ENCODE results near the gene EFCAB5.

DNA sequence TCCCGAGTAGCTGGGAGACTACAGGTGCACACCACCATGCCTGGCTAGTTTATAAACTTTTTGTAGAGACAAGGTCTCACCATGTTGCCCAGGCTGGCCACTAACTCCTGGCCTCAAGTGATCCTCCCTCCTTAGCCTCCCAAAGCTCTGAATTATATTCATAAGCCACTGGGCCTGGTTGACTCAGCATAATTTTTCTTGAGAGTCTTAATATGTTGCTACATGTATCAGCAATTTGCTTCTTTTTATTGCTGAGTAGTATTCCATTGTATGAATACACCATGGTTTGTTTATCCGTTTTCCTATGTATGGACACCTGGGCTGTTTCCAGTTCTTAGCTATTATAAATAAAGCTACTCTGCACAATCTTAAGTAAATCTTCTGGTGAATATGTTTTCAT is 132.8 kb downstream of the EFCAB5 start:
- TF ChIP-seq, protein P1, sequence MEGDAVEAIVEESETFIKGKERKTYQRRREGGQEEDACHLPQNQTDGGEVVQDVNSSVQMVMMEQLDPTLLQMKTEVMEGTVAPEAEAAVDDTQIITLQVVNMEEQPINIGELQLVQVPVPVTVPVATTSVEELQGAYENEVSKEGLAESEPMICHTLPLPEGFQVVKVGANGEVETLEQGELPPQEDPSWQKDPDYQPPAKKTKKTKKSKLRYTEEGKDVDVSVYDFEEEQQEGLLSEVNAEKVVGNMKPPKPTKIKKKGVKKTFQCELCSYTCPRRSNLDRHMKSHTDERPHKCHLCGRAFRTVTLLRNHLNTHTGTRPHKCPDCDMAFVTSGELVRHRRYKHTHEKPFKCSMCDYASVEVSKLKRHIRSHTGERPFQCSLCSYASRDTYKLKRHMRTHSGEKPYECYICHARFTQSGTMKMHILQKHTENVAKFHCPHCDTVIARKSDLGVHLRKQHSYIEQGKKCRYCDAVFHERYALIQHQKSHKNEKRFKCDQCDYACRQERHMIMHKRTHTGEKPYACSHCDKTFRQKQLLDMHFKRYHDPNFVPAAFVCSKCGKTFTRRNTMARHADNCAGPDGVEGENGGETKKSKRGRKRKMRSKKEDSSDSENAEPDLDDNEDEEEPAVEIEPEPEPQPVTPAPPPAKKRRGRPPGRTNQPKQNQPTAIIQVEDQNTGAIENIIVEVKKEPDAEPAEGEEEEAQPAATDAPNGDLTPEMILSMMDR (IDR thresholded peaks at IDR 0.05; ENCODE audit: low read depth, low read length, missing input control), result no peak
- TF ChIP-seq NR2F2 (IDR thresholded peaks at IDR 0.05), result no peak
- TF ChIP-seq, protein P2, sequence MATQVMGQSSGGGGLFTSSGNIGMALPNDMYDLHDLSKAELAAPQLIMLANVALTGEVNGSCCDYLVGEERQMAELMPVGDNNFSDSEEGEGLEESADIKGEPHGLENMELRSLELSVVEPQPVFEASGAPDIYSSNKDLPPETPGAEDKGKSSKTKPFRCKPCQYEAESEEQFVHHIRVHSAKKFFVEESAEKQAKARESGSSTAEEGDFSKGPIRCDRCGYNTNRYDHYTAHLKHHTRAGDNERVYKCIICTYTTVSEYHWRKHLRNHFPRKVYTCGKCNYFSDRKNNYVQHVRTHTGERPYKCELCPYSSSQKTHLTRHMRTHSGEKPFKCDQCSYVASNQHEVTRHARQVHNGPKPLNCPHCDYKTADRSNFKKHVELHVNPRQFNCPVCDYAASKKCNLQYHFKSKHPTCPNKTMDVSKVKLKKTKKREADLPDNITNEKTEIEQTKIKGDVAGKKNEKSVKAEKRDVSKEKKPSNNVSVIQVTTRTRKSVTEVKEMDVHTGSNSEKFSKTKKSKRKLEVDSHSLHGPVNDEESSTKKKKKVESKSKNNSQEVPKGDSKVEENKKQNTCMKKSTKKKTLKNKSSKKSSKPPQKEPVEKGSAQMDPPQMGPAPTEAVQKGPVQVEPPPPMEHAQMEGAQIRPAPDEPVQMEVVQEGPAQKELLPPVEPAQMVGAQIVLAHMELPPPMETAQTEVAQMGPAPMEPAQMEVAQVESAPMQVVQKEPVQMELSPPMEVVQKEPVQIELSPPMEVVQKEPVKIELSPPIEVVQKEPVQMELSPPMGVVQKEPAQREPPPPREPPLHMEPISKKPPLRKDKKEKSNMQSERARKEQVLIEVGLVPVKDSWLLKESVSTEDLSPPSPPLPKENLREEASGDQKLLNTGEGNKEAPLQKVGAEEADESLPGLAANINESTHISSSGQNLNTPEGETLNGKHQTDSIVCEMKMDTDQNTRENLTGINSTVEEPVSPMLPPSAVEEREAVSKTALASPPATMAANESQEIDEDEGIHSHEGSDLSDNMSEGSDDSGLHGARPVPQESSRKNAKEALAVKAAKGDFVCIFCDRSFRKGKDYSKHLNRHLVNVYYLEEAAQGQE (IDR thresholded peaks at IDR 0.05), result no peak
- TF ChIP-seq FOXA1 (IDR thresholded peaks at IDR 0.05), result no peak
- TF ChIP-seq JUND (IDR thresholded peaks at IDR 0.05), result no peak
- TF ChIP-seq EGR1 (IDR thresholded peaks at IDR 0.05; ENCODE audit: low read depth in 2 of 2), result no peak
- TF ChIP-seq HNF4A (conservative IDR thresholded peaks at IDR 0.05), result no peak
- TF ChIP-seq, protein P3, sequence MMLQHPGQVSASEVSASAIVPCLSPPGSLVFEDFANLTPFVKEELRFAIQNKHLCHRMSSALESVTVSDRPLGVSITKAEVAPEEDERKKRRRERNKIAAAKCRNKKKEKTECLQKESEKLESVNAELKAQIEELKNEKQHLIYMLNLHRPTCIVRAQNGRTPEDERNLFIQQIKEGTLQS (IDR thresholded peaks at IDR 0.05), result no peak
- no peak for TF ChIP-seq RXRA (IDR thresholded peaks at IDR 0.05)
- TF ChIP-seq GABPA (IDR thresholded peaks at IDR 0.05 in 1 of 2, conservative IDR thresholded peaks at IDR 0.05 in 1 of 2), result no peak
- TF ChIP-seq, protein P4, sequence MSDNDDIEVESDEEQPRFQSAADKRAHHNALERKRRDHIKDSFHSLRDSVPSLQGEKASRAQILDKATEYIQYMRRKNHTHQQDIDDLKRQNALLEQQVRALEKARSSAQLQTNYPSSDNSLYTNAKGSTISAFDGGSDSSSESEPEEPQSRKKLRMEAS (IDR thresholded peaks at IDR 0.05), result no peak
- TF ChIP-seq SP1 (IDR thresholded peaks at IDR 0.05), result no peak
